ENCODE results near the gene SAAL1.

Gene SAAL1

GRCh38 chr11:18088966-18089365 is 16.9 kb downstream of the SAAL1 start:
- DNase-seq, result peak in 2 of 3 donors; percentile 13 to 15
- Histone ChIP-seq H3K27me3 (replicated peaks in 2 of 5; ENCODE audit: control insufficient read depth in 4 of 5, insufficient read depth in 5 of 5, low read length in 4 of 5) (no peaks in the 10 kb centered on the region), H3K27ac (ENCODE audit: insufficient read depth in 1 of 2, low read depth in 1 of 2, low read length in 2 of 2, poor library complexity in 1 of 2, severe bottlenecking in 2 of 2) (no peak overlapping the region), H3K4me1 (ENCODE audit: control extremely low read depth in 1 of 4, control insufficient read depth in 4 of 4, insufficient read depth in 4 of 4, low read length in 3 of 4) (no peaks in the 10 kb centered on the region), H3K36me3 (ENCODE audit: control insufficient read depth in 4 of 4, insufficient read depth in 4 of 4, low read length in 3 of 4) (peaks cover 7 to 80% (median 58%) of the 10 kb centered on the region in 4 experiments), H3K9me3 (ENCODE audit: control extremely low read depth in 1 of 5, control insufficient read depth in 4 of 5, insufficient read depth in 2 of 5, low read depth in 1 of 5, low read length in 4 of 5) (no peaks in the 10 kb centered on the region), H3K4me3 (ENCODE audit: control insufficient read depth in 1 of 7, extremely low read depth in 1 of 7, insufficient read depth in 4 of 7, low read depth in 2 of 7, low read length in 6 of 7) (no peak overlapping the region)
- POLR2A ChIA-PET, result no interaction called here
- CTCF ChIA-PET, result interaction anchor here (0.6 to 1.6 kb wide), 3 partner anchors 14 to 1435 kb away, joined by 3 to 5 read pairs (median 4); no protein-coding TSS in a partner anchor
- 100% methylated on average over 1 of the region's 3 CpGs for WGBS (ENCODE audit: insufficient coverage)

GRCh38 chr11:18088366-18088765 is 17.5 kb downstream of the SAAL1 start:
- H3K27ac ChIP-seq (ENCODE audit: insufficient read depth in 1 of 2, low read depth in 1 of 2, low read length in 2 of 2, poor library complexity in 1 of 2, severe bottlenecking in 2 of 2), result no peak overlapping the region
- no peaks in the 10 kb centered on the region for H3K27me3 ChIP-seq (replicated peaks in 2 of 5; ENCODE audit: control insufficient read depth in 4 of 5, insufficient read depth in 5 of 5, low read length in 4 of 5)
- CTCF ChIA-PET, result no interaction called here
- H3K36me3 ChIP-seq (ENCODE audit: control insufficient read depth in 4 of 4, insufficient read depth in 4 of 4, low read length in 3 of 4), result peaks cover 7 to 80% (median 57%) of the 10 kb centered on the region in 4 experiments
- POLR2A ChIA-PET, result no interaction called here
- DNase-seq, result no peak
- 100% methylated on average over 2 of the region's 2 CpGs for WGBS (ENCODE audit: insufficient coverage)
- H3K4me3 ChIP-seq (ENCODE audit: control insufficient read depth in 1 of 7, extremely low read depth in 1 of 7, insufficient read depth in 4 of 7, low read depth in 2 of 7, low read length in 6 of 7), result no peak overlapping the region
- no peaks in the 10 kb centered on the region for H3K9me3 ChIP-seq (ENCODE audit: control extremely low read depth in 1 of 5, control insufficient read depth in 4 of 5, insufficient read depth in 2 of 5, low read depth in 1 of 5, low read length in 4 of 5)
- H3K4me1 ChIP-seq (ENCODE audit: control extremely low read depth in 1 of 4, control insufficient read depth in 4 of 4, insufficient read depth in 4 of 4, low read length in 3 of 4), result no peaks in the 10 kb centered on the region

GRCh38 chr11:18081551-18081950 is 24.3 kb downstream of the SAAL1 start:
- peaks cover 12 to 45% (median 23%) of the 10 kb centered on the region in 4 experiments for H3K36me3 ChIP-seq (ENCODE audit: control insufficient read depth in 4 of 4, insufficient read depth in 4 of 4, low read length in 3 of 4)
- POLR2A ChIA-PET, result interaction anchor here (1.4 kb wide), 1 partner anchor 10 kb away, joined by 3 read pairs; no protein-coding TSS in a partner anchor
- no peaks in the 10 kb centered on the region for H3K4me1 ChIP-seq (ENCODE audit: control extremely low read depth in 1 of 4, control insufficient read depth in 4 of 4, insufficient read depth in 4 of 4, low read length in 3 of 4)
- 81% methylated on average over 2 of the region's 2 CpGs for WGBS (ENCODE audit: insufficient coverage)
- H3K4me3 ChIP-seq (ENCODE audit: control insufficient read depth in 1 of 7, extremely low read depth in 1 of 7, insufficient read depth in 4 of 7, low read depth in 2 of 7, low read length in 6 of 7), result no peak overlapping the region
- H3K9me3 ChIP-seq (ENCODE audit: control extremely low read depth in 1 of 5, control insufficient read depth in 4 of 5, insufficient read depth in 2 of 5, low read depth in 1 of 5, low read length in 4 of 5), result no peaks in the 10 kb centered on the region
- DNase-seq, result no peak
- no peak overlapping the region for H3K27ac ChIP-seq (ENCODE audit: insufficient read depth in 1 of 2, low read depth in 1 of 2, low read length in 2 of 2, poor library complexity in 1 of 2, severe bottlenecking in 2 of 2)
- no peaks in the 10 kb centered on the region for H3K27me3 ChIP-seq (replicated peaks in 2 of 5; ENCODE audit: control insufficient read depth in 4 of 5, insufficient read depth in 5 of 5, low read length in 4 of 5)
- CTCF ChIA-PET, result interaction anchor here (2.0 kb wide), 1 partner anchor 12 kb away, joined by 6 read pairs; no protein-coding TSS in a partner anchor

- POLR2A ChIA-PET, result interaction anchor here (1.4 kb wide), 1 partner anchor 9 kb away, joined by 3 read pairs; no protein-coding TSS in a partner anchor
- Histone ChIP-seq H3K27ac (ENCODE audit: insufficient read depth in 1 of 2, low read depth in 1 of 2, low read length in 2 of 2, poor library complexity in 1 of 2, severe bottlenecking in 2 of 2) (no peak overlapping the region), H3K4me3 (ENCODE audit: control insufficient read depth in 1 of 7, extremely low read depth in 1 of 7, insufficient read depth in 4 of 7, low read depth in 2 of 7, low read length in 6 of 7) (no peak overlapping the region), H3K9me3 (ENCODE audit: control extremely low read depth in 1 of 5, control insufficient read depth in 4 of 5, insufficient read depth in 2 of 5, low read depth in 1 of 5, low read length in 4 of 5) (no peaks in the 10 kb centered on the region), H3K36me3 (ENCODE audit: control insufficient read depth in 4 of 4, insufficient read depth in 4 of 4, low read length in 3 of 4) (peaks cover 12 to 38% (median 20%) of the 10 kb centered on the region in 4 experiments), H3K27me3 (replicated peaks in 2 of 5; ENCODE audit: control insufficient read depth in 4 of 5, insufficient read depth in 5 of 5, low read length in 4 of 5) (no peaks in the 10 kb centered on the region), H3K4me1 (ENCODE audit: control extremely low read depth in 1 of 4, control insufficient read depth in 4 of 4, insufficient read depth in 4 of 4, low read length in 3 of 4) (no peaks in the 10 kb centered on the region)
- WGBS (ENCODE audit: insufficient coverage), result 50% methylated on average over 2 of the region's 4 CpGs
- peak in 2 of 3 donors; percentile 1 to 3 for DNase-seq
- CTCF ChIA-PET, result interaction anchor here (2.0 kb wide), 1 partner anchor 14 kb away, joined by 6 read pairs; no protein-coding TSS in a partner anchor
These were observed 25.4 kb downstream of the SAAL1 start for GRCh38 chr11:18080451-18080850.

GRCh38 chr11:18078909-18079308 is 27.0 kb downstream of the SAAL1 start:
- no peaks in the 10 kb centered on the region for H3K4me1 ChIP-seq (ENCODE audit: control extremely low read depth in 1 of 4, control insufficient read depth in 4 of 4, insufficient read depth in 4 of 4, low read length in 3 of 4)
- no CpG with 5 or more reads among the region's 2 CpGs for WGBS (ENCODE audit: insufficient coverage)
- H3K4me3 ChIP-seq (ENCODE audit: control insufficient read depth in 1 of 7, extremely low read depth in 1 of 7, insufficient read depth in 4 of 7, low read depth in 2 of 7, low read length in 6 of 7), result no peak overlapping the region
- CTCF ChIA-PET, result interaction anchor here (1.0 kb wide), 1 partner anchor 15 kb away, joined by 3 read pairs; no protein-coding TSS in a partner anchor
- H3K27ac ChIP-seq (ENCODE audit: insufficient read depth in 1 of 2, low read depth in 1 of 2, low read length in 2 of 2, poor library complexity in 1 of 2, severe bottlenecking in 2 of 2), result no peak overlapping the region
- POLR2A ChIA-PET, result no interaction called here
- DNase-seq, result no peak
- H3K27me3 ChIP-seq (replicated peaks in 2 of 5; ENCODE audit: control insufficient read depth in 4 of 5, insufficient read depth in 5 of 5, low read length in 4 of 5), result no peaks in the 10 kb centered on the region
- H3K9me3 ChIP-seq (ENCODE audit: control extremely low read depth in 1 of 5, control insufficient read depth in 4 of 5, insufficient read depth in 2 of 5, low read depth in 1 of 5, low read length in 4 of 5), result no peaks in the 10 kb centered on the region
- peaks cover 12 to 33% (median 18%) of the 10 kb centered on the region in 4 experiments for H3K36me3 ChIP-seq (ENCODE audit: control insufficient read depth in 4 of 4, insufficient read depth in 4 of 4, low read length in 3 of 4)

GRCh38 chr11:18075444-18075843 is 30.4 kb downstream of the SAAL1 start:
- Histone ChIP-seq H3K4me3 (ENCODE audit: control insufficient read depth in 1 of 7, extremely low read depth in 1 of 7, insufficient read depth in 4 of 7, low read depth in 2 of 7, low read length in 6 of 7) (no peak overlapping the region), H3K36me3 (ENCODE audit: control insufficient read depth in 4 of 4, insufficient read depth in 4 of 4, low read length in 3 of 4) (peaks cover 5 to 14% (median 7%) of the 10 kb centered on the region in 4 experiments), H3K27ac (ENCODE audit: insufficient read depth in 1 of 2, low read depth in 1 of 2, low read length in 2 of 2, poor library complexity in 1 of 2, severe bottlenecking in 2 of 2) (no peak overlapping the region), H3K27me3 (replicated peaks in 2 of 5; ENCODE audit: control insufficient read depth in 4 of 5, insufficient read depth in 5 of 5, low read length in 4 of 5) (no peaks in the 10 kb centered on the region), H3K9me3 (ENCODE audit: control extremely low read depth in 1 of 5, control insufficient read depth in 4 of 5, insufficient read depth in 2 of 5, low read depth in 1 of 5, low read length in 4 of 5) (no peaks in the 10 kb centered on the region), H3K4me1 (ENCODE audit: control extremely low read depth in 1 of 4, control insufficient read depth in 4 of 4, insufficient read depth in 4 of 4, low read length in 3 of 4) (no peaks in the 10 kb centered on the region)
- CTCF ChIA-PET, result interaction anchor here (1.6 kb wide), 1 partner anchor 96 kb away, joined by 3 read pairs; no protein-coding TSS in a partner anchor
- no peak for DNase-seq
- POLR2A ChIA-PET, result no interaction called here
- WGBS (ENCODE audit: insufficient coverage), result no CpG with 5 or more reads among the region's 3 CpGs

- no peak for DNase-seq
- whole genome bisulfite sequencing (ENCODE audit: insufficient coverage), result 100% methylated on average over 1 of the region's 4 CpGs
- Histone ChIP-seq H3K27ac (ENCODE audit: insufficient read depth in 1 of 2, low read depth in 1 of 2, low read length in 2 of 2, poor library complexity in 1 of 2, severe bottlenecking in 2 of 2) (no peak overlapping the region), H3K4me1 (ENCODE audit: control extremely low read depth in 1 of 4, control insufficient read depth in 4 of 4, insufficient read depth in 4 of 4, low read length in 3 of 4) (no peaks in the 10 kb centered on the region), H3K27me3 (replicated peaks in 2 of 5; ENCODE audit: control insufficient read depth in 4 of 5, insufficient read depth in 5 of 5, low read length in 4 of 5) (no peaks in the 10 kb centered on the region), H3K36me3 (ENCODE audit: control insufficient read depth in 4 of 4, insufficient read depth in 4 of 4, low read length in 3 of 4) (peaks cover 0 to 3% (median under 1%) of the 10 kb centered on the region in 4 experiments), H3K9me3 (ENCODE audit: control extremely low read depth in 1 of 5, control insufficient read depth in 4 of 5, insufficient read depth in 2 of 5, low read depth in 1 of 5, low read length in 4 of 5) (no peaks in the 10 kb centered on the region), H3K4me3 (ENCODE audit: control insufficient read depth in 1 of 7, extremely low read depth in 1 of 7, insufficient read depth in 4 of 7, low read depth in 2 of 7, low read length in 6 of 7) (no peak overlapping the region)
- POLR2A ChIA-PET, result interaction anchor here (0.9 kb wide), 1 partner anchor 9 kb away, joined by 3 read pairs; no protein-coding TSS in a partner anchor
- CTCF ChIA-PET, result interaction anchor here (0.7 kb wide), 1 partner anchor 31 kb away, joined by 3 read pairs; no protein-coding TSS in a partner anchor
These were observed 34.7 kb downstream of the SAAL1 start for GRCh38 chr11:18071098-18071705.
